Loucy (cell line): Measurements from ENCODE around the gene ZDHHC14.

Experiments used
- EZH2phosphoT487 ChIP-seq: fragments of 200-600 bp; IDR thresholded peaks from 2 replicates; pipeline ENCODE4 v1.6.1; 2018; ENCODE audit warnings: antibody characterized with exemption, mild to moderate bottlenecking, moderate library complexity, borderline replicate concordance
- TF ChIP-seq, protein P1 (sequence below): fragments of 200-600 bp; sonication (generic); conservative IDR thresholded peaks from 2 replicates; pipeline ENCODE4 v1.5.1; 2014; ENCODE audit warnings: mild to moderate bottlenecking, antibody characterized with exemption, low read length

- TF ChIP-seq, protein P1, sequence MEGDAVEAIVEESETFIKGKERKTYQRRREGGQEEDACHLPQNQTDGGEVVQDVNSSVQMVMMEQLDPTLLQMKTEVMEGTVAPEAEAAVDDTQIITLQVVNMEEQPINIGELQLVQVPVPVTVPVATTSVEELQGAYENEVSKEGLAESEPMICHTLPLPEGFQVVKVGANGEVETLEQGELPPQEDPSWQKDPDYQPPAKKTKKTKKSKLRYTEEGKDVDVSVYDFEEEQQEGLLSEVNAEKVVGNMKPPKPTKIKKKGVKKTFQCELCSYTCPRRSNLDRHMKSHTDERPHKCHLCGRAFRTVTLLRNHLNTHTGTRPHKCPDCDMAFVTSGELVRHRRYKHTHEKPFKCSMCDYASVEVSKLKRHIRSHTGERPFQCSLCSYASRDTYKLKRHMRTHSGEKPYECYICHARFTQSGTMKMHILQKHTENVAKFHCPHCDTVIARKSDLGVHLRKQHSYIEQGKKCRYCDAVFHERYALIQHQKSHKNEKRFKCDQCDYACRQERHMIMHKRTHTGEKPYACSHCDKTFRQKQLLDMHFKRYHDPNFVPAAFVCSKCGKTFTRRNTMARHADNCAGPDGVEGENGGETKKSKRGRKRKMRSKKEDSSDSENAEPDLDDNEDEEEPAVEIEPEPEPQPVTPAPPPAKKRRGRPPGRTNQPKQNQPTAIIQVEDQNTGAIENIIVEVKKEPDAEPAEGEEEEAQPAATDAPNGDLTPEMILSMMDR: no peak
- no peak for TF ChIP-seq EZH2phosphoT487
These were observed 26.7 kb downstream of the ZDHHC14 start for GRCh38 chr6:157407646-157408045.
